ENCODE results near the gene GABRB1.

DNA sequence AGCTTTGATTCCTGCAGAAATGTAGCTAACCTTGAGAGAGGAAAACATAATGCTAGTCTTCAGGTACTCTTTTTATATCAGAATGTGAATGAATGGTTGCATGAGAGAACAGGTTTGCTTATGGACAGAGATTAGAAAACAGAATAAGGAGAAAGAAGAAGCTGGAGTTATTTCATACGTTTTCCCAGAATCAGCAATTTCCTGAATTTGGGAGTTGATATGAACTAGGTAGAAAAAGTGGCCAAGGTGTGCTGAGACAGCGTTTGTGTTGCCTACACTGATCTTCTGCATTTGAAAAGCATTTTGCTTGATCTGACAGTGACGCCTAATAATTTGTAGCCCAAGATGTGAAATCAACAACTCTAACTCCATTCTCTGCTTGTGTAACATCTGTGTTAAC lies 12.5 kb downstream of the GABRB1 start:
- TF ChIP-seq, protein P1, sequence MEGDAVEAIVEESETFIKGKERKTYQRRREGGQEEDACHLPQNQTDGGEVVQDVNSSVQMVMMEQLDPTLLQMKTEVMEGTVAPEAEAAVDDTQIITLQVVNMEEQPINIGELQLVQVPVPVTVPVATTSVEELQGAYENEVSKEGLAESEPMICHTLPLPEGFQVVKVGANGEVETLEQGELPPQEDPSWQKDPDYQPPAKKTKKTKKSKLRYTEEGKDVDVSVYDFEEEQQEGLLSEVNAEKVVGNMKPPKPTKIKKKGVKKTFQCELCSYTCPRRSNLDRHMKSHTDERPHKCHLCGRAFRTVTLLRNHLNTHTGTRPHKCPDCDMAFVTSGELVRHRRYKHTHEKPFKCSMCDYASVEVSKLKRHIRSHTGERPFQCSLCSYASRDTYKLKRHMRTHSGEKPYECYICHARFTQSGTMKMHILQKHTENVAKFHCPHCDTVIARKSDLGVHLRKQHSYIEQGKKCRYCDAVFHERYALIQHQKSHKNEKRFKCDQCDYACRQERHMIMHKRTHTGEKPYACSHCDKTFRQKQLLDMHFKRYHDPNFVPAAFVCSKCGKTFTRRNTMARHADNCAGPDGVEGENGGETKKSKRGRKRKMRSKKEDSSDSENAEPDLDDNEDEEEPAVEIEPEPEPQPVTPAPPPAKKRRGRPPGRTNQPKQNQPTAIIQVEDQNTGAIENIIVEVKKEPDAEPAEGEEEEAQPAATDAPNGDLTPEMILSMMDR (IDR thresholded peaks at IDR 0.05), result no peak
- no peak for TF ChIP-seq POLR2A (IDR thresholded peaks at IDR 0.05)
